Stimulated activated naive CD4-positive, alpha-beta T cell (primary cell): ENCODE measurements around the gene RNF141.

Experiments
- DNase-seq, 6 experiments: peaks; one replicate each; lab custom pipeline; 2025; lab: John Stamatoyannopoulos, UW

The RNF141 gene

DNA sequence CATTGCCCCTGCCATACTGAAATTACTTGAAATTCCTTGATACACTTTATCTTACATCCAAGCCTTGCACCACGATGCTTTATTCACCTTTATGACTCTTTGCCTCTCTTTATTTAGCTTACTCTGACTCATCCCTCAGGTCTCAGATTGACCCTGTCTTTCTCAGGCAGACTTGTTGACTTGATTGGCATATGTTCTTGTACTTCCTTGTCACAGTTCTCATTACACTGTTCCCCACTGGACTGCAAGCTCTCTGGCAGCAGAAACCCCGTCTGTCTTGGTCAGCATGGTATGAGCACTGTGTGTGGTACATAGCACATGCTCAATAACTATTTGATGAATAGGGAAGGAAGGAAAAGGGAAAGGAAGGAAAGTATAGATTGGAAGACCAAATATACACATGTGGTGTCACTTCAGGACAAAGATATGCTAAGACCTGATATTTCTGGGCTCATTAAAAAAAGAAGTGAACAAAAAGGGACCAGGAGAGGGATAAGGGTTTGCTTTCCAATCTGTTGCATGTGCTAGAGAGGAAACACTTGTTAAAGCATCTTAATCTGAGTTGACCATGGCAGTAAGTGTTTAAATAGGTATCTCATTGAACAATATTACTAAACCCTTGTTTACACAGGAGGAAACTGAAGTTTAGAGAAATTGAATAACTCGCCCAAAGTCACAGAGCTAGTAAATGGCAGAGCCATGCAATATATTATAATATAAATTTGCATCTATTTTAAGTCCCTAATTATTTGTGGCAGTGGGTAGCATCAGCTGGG is 20.2 kb upstream of the RNF141 start:
- DNase-seq = no peak

DNA sequence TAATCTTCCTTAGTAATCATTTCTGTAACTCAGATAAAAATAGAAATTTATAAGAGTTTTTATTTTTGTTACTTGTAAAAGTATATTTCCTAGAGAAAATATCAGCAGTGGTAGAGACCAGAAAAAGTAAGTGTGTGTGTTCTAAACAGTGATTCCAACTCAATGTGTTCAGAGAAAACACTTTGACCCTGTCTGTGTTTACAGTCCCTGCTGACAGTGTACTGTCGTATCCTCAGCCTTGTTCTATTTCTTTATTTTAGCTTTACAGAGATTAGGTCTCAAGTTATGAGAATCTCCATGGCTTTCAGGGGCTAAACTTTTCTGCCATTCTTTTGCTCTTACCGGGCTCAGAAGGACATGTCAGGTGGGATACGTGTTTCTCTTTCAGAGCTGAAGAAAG is 17.3 kb upstream of the RNF141 start:
- DNase-seq = no peak

DNA sequence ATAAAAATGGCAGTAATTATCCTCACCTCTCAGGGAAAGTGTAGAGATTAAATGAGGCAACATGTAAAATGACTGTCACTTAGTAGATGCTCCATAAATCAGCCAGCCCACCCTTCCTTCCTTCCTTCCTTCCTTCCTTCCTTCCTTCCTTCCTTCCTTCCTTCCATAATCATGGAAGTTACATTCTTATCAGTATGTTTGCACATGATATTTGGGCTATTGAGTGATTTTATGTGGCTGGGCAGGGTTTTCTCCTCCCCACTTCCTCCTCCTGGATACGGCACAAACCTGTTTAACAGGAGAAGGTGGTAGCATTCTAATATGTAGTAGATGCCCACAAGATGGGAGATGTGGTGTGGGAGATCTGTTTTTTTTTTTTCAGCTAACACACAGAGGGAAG is 15.6 kb upstream of the RNF141 start:
- DNase-seq = no peak

DNA sequence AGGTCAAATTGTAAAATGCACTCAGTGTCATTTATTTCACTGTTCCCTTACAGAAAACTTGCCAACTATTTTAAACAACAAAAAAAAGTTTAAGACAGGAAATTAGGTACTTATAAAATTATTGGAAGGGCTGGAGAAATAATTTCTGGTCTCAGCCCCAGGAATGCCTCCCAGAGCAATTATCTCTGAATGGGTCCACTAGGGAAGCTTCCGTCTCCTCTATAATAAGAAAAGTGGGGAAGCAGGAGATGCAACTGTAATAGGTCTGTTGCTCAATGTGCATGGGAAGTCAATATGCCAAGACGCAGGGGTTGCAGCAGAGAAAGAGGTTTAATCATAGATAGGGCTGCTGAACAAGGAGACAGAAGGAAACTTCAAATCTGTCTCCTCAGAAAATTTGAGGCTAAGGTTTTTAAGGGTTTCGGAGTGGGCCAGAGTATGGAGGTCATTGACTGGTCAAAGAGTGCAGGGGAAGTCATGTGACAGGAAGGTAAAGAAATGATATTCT is 10.9 kb upstream of the RNF141 start:
- no peak for DNase-seq

DNA sequence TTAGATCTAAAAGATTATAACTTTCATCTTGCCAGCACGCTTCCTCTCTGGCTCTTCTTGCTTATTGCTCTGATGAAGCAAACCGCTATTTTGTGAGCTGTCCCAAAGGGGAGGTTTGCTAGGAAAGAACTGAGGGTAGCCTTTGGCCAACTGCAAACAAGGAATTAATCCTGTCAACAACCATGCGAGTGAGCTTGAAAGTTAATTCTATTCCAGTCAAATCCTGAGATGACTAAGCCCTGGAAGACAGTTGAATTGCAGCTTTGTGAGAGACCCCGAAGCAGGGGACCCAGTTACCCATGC is 10.3 kb upstream of the RNF141 start:
- no peak for DNase-seq

DNA sequence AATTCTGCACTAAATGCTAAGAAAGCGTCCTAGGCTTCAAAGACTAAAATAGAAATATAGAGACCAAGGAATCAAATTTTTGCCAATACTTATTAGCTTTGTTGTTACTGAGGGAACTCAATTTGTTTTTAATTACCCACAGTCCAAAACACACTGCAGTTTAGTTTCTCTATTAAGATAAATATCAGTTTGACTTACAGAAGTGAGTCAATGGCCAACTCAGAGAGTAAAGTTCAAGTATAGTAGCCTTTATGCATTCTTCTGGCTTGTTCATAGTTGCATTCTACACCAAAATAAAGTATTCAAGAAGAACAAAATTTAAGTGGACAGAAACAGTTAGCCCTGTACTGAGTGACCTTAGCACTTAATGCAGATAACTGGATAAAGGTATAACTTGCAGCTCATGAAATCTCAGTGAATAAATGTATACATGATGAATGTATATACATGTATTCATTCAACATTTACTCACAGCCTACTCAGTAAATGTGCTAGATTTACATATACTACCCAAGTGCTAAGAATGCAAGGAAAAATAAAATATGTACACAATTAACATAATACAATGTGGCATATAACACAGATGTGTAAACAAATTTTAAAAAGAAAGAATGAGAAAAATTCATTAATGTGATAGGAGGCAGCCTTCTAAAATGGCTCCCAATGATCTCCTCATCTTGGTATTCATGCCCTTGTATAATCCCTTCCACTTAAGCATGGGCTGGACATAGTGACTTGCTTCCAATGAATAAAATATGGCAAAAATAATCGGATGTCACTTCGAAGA is 9.7 kb upstream of the RNF141 start:
- no peak for DNase-seq

DNA sequence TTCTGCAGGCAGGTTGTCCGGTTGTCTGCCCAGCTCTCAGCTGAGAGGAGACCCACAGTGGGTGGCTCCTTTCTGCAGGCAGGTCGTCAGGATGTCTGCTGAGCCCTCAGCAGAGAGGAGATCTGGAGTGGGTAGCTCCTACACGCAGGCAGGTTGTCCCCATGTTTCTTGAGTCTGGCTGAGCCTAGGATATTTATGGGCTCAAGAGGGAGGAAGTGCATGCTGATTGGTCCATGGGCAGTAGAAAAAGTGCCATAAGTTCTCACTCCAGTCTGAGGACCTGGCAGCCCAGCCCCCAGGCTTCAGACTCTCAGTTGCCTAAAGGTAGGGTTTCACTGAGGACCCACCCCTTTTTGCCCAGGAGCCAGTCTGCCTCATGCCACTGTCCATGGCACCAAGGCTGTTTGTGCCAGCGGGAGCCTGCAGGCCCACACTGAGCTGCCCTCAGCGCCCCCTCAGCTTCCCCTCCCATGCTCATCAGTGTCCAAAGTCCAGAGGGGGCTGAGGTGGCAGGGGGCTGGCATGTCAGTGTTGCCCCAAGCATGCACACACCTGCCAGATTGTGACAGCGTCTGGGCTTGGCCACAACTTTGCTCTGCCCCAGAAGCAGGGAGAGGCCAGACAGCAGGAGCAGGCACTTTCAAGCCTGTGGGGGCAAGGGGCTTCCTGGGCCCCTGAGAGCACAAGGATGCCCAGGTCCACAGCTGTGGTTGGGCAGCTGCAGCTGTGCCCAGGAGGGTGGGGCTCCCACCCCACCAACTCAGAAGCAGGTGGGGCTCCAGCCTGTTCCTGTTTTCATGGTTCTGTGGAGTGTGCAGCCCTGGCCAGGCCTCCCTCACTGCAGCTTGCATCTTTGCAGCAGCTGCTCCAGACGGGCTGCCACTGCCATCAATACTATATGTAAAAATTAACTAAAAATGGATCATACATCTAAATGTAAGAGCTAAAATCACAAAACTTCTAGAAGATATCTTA is 3.8 kb upstream of the RNF141 start:
- DNase-seq = no peak

DNA sequence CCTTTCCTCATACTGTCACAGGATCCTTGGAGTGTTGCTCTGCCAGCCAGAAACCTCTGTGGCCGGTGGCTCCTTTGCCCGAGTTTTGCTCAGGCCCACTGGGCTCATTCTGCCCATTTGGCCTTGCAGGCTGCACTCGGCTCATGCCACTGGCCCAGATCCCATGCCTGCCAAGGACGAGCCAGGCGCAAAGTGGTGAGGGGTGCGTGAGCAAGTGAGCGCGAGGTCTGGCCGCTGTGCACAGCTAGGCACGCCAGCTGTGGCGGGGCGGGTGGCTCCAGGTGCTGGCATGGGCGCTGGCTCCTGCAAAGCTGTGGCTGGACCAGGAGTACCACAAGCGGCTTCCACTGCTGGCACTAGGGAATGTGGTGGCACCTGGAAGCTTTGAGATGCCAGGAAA is 2.8 kb upstream of the RNF141 start:
- no peak for DNase-seq

DNA sequence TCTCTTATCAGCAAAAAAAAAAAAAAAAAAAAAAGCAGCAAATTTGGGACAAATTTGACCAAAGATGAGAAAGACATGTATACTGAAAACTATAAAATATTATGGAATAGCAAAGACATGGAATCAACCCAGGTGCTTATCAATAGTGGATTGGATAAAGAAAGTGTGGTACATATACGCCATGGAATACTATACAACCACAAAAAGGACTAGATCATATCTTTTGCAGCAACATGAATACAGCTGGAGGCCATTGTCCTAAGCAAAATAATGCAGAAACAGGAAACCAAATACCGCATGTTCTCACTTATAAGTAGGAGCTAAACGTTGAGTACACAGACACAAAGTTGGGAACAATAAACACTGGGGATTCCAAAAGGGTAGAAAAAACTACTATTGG is 1.8 kb upstream of the RNF141 start:
- no peak for DNase-seq

DNA sequence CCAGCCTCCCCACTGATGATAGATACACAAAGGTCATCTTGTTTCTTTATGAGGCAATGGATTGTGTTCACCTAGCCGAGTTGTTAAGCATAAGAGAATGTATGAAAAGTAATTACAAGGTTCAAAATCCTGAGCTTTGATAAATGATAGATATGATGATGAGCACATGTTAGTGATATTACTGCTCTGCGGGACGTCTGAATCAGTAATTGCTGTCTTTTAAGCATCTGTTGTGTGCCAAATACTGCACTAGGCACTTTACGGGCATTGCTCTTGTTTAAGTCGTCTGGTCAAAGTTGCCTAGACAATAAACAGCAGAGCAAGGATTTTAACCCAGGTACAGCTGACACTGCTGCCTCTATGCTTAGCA is 559 bp upstream of the RNF141 start:
- DNase-seq = peak in 1 of 6 experiments; percentile 24

DNA sequence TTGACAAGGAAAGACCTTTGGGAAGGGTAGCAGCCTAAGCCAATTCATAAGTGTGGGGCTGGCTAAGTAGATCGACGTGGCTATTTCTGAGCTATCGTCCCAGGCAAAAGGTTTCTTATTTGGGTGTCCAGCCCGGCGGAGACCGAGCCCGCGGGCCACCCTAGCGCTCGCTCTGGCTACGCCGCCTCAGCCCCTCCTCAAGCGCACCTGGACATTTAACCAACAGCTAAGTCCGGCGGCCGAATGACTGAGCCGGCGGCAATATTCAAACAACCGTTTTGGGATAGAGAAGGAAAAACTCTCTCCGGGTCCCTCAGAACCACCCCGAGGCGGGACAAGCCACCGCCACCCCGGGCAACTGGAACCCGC is 457 bp downstream of the RNF141 start:
- DNase-seq = peak in 2 of 6 experiments; percentile 22 to 36

DNA sequence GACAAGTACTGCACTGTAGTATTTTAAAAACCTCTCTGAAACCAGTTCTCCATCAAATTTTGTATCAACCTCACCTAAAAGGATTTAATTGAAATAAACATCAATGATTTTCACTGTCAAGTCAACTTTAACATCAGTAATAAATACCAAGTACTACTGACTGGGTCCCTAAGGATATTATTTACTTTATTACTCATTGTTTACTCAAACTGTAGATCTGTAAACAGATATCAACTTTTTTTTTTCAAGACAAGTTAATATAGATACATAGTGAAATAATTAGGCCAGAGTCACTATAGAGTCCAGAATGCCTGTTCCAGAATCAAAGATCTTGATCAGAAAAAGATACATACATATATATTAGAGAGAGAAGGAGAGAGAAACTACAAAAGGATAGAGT is 1.6 kb downstream of the RNF141 start:
- DNase-seq = no peak

DNA sequence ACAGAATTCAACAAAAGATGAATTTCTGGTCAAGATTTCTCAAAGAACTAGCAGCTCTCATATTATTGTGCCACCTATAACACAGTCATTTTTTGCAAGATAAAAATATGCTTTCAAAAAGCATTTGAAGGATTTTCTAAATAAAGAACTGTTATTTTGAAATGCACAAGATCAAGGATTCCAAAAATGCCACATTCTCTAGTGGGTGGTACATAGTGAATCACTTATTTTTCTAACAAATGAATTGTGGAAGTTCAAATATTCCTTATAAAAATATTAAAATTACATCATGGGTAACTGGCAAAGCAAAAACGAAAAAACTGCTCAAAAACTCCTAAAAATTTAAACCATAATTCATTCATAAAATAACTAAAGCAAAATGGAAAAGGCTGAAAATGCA is 2.1 kb downstream of the RNF141 start:
- no peak for DNase-seq

DNA sequence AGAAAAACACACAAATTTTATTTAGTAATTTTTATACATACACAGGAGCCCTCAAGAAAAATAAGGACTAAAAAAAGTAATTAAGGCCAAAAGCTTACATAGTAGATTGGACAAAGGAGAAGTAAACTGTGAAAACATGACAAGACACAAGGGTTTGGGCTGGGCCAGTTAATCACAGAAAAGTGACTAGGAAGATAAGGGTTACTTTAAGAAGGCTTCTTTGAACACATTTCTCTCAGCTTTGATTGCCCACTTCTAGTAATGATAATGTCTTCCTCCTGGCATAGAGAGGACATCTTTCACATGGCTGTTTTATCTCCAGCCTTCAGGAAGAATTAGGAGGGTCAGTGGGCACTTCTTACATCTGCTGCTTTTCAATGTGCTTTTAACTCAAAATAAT is 3.4 kb downstream of the RNF141 start:
- no peak for DNase-seq

DNA sequence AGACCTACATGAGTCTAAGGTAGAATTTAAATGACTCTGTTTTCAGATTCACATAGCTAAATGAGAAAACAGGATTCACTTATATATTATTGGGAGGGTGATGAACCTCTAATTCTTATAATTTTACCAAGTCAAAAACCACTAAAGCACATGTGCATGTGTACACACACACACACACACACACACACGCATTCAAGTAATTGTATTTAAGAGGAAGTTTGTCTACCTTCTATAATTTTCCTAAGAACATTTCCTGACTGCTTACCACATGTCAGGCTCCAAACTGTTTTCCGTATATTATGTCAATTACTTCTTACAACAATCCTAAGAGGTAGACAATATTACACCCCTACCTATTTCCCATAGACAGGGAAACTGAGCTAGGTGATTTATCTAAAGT is 6.7 kb downstream of the RNF141 start:
- no peak for DNase-seq

DNA sequence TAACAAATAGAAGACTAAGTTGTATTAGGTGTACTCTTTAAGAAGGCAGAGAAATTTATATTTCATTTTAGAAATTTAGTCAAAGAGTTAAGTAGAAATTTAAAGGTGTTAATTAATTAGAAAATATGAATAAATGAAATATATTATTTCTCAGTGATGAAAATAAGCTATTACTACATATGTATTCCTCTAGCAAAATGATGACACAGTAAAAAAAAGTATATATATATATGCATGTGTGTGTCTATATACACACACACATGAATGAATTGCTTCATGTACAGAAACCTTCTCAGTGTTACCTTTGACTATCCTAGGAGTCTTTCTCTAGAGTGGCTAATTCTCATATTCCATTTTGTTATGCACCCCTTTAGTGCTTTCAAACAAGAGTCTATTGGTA is 7.7 kb downstream of the RNF141 start:
- DNase-seq = no peak

DNA sequence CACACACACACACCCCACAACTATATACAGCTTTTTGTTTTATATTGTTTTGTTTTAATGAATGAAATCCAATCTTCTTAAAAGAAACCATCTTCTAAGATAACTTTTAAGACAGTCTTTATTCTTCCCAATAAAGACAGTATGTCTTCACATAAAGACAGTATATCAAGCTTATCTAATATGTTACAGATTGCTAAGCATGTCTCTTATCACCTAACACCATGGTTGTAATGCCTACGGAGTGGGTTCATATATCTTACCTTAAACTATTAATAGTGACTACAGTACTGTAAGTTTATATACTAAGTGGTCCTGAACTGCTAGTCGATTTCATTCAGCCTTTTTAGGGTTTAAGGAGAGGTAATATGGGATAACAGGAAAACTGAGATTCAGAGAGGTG is 8.5 kb downstream of the RNF141 start:
- DNase-seq = no peak

DNA sequence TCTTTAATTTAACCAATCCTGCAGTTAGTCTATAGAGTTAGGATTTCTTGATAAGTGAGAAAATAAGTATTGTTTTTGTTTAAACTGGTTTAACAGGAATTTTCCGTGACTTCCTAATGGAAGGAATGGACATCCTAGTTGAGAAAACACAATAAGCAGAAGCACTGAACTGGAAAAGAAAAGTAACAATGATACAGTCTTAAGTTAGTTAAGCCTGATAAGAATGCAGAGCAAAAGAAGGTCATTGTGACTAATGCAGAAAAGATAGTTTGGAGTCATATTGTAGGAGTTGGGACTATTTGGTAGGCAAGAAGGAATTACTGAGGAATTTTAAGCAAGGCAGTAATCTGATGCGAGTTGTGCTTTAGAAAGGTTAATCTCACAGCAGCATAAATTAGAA is 11.7 kb downstream of the RNF141 start:
- DNase-seq = no peak

DNA sequence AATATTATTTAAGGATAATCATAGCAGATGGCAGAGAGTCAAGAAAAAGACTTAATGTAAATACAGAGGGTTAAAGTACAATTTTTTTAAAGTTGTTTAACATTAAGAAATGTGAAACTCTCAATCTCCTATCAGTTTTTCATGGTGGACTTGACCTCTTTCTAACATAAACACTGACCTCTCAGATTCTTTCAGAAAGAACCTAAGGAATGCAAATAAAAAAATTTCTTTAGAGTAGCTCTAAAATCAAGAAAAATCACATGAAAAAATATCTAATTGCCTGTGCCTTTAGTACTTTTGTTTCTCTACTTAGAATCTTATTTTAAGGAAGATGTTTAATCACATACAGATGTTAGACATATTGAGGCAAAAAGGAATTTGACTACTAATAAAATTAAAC is 12.9 kb downstream of the RNF141 start:
- DNase-seq = no peak

DNA sequence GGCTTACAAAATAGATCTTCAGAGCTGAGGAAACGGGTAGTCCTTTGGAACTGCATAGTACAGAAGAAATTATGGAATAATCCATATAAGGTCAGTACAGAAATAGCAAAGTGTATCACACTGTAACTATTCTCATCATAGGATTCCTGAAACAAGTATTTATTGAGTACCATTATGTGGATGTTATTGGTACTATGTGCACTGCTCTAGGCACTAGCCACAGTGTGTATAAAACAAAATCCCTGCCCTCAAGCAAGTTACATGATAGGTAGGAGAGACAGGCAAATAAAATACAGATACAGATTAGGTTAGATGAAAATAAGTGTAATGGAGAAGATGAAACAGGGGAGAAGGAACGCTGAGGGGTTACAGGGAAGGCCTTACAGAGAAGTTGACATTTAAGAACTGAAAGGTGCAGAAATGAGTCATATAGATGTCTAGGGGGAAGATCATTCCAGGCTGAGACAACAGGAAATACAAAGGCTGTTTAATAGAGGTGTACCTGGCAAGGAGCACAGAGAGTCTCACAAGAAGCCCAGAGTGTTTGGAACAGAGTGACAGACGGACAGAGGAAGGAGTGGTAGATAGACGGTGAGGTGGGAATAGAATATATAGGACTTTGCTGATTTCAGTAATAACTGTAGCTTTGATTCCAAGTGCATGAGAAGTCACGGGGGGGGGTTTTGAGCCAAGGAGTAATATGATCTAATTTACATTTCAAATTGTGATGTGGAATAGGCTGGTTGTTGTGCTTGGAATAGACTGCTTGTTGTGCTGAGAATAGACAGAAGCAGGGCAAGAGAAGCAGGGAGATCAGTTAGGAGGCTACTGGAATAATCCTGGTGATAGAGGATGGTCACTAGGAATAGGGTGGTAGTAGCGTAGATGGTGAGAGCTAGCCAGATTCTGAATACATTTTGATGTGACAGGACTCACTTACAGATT is 13.7 kb downstream of the RNF141 start:
- no peak for DNase-seq

DNA sequence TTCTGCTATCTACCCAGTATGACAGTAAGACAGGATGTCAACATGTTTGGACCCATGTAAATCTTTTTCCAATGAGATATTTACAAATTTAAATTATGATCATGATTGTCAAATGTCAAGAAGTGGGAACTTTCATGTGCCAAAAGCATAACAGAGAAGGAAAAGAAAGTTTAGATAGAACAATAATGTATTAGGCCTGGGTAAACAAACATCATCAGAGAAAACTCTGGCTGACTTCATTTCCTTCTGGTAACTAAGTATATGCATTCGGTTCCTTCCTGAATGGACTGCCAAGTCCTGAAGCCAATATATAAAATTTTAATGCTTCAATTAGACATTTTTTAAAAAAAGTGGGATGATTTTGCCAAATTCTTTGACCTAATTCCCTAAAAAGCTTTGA is 16.5 kb downstream of the RNF141 start:
- no peak for DNase-seq
